ENCODE measurements around the gene BGLAP.

DNA sequence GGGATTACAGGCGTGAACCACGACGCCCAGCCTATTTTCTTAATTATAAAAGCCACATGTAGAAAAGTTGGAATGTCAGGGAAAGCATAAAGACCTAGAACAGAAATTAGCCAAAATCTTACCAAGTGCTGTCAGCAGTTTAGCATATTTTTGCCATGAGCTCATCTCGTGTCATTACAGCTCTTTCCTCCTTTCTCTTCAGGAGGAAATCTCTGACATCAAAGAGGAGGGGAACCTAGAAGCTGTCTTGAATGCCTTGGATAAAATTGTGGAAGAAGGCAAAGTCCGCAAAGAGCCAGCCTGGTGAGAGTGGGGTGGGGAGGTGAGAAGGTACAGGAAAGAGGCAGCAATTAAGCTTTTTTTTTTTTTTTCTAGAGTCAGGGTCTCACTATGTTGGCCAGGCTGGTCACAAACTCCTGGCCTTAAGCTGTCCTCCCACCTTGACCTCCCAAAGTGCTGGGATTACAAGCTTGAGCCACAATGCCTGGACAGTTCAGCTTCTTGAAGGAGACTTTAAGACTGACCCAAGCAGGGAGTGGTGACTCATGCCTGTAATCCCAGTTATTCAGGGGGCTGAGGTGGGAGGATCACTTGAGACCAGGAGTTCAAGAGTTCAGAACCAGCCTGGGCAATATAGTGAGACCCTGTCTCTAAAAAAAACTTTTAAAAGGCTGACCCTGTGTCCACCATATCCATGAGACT is 8.4 kb upstream of the BGLAP start:
- TF ChIP-seq, protein P1, sequence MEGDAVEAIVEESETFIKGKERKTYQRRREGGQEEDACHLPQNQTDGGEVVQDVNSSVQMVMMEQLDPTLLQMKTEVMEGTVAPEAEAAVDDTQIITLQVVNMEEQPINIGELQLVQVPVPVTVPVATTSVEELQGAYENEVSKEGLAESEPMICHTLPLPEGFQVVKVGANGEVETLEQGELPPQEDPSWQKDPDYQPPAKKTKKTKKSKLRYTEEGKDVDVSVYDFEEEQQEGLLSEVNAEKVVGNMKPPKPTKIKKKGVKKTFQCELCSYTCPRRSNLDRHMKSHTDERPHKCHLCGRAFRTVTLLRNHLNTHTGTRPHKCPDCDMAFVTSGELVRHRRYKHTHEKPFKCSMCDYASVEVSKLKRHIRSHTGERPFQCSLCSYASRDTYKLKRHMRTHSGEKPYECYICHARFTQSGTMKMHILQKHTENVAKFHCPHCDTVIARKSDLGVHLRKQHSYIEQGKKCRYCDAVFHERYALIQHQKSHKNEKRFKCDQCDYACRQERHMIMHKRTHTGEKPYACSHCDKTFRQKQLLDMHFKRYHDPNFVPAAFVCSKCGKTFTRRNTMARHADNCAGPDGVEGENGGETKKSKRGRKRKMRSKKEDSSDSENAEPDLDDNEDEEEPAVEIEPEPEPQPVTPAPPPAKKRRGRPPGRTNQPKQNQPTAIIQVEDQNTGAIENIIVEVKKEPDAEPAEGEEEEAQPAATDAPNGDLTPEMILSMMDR (IDR thresholded peaks at IDR 0.05): no peak
- TF ChIP-seq POLR2A (IDR thresholded peaks at IDR 0.05): no peak
